GM19238 (cell line): ENCODE results near the gene FABP7.
"Not testable (repeated sequence)": the region's sequence is repeated elsewhere in the genome, so short reads cannot be mapped to it uniquely, and the experiment has no call there.

Experiments
- DNase-seq: peaks from one replicate; pipeline ENCODE4 v3.0.0; 2011; ENCODE audit warnings: low spot score; ENCODE audit not compliant: insufficient read length

Gene FABP7

GRCh38 chr6:122779667-122780066 is at the start of gene FABP7:
TSS of gene FABP7 (plus strand) at chr6:122779716. CDS start at chr6:122779795, 79 bp downstream.
- no peak for DNase-seq

- no peak for DNase-seq
Measured at GRCh38 chr6:122730334-122730733, 49.2 kb upstream of the FABP7 start.

GRCh38 chr6:122730775-122731386 is 48.6 kb upstream of the FABP7 start:
- DNase-seq, result no peak

- no peak for DNase-seq
Measured at GRCh38 chr6:122733259-122733658, 46.3 kb upstream of the FABP7 start.

GRCh38 chr6:122734529-122735395 is 44.8 kb upstream of the FABP7 start:
- DNase-seq, result no peak

GRCh38 chr6:122735582-122735981 is 43.9 kb upstream of the FABP7 start:
- no peak for DNase-seq

- DNase-seq, result no peak
Measured at GRCh38 chr6:122736163-122736562, 43.4 kb upstream of the FABP7 start.

- no peak for DNase-seq
Measured at GRCh38 chr6:122736616-122737015, 42.9 kb upstream of the FABP7 start.

GRCh38 chr6:122740091-122740490 is 39.4 kb upstream of the FABP7 start:
- DNase-seq, result no peak

GRCh38 chr6:122740936-122741335 is 38.6 kb upstream of the FABP7 start:
- no peak for DNase-seq

- not testable (repeated sequence) for DNase-seq
Measured at GRCh38 chr6:122744247-122744646, 35.3 kb upstream of the FABP7 start.

GRCh38 chr6:122744856-122745255 is 34.7 kb upstream of the FABP7 start:
- not testable (repeated sequence) for DNase-seq

GRCh38 chr6:122746688-122747087 is 32.8 kb upstream of the FABP7 start:
- no peak for DNase-seq

- no peak for DNase-seq
Measured at GRCh38 chr6:122747573-122747972, 31.9 kb upstream of the FABP7 start.

GRCh38 chr6:122748945-122749344 is 30.6 kb upstream of the FABP7 start:
- DNase-seq, result not testable (repeated sequence)

- DNase-seq, result no peak
Measured at GRCh38 chr6:122749451-122750050, 30.0 kb upstream of the FABP7 start.

- peak; percentile 6 for DNase-seq
Measured at GRCh38 chr6:122751326-122751725, 28.2 kb upstream of the FABP7 start.

- no peak for DNase-seq
Measured at GRCh38 chr6:122752459-122752858, 27.1 kb upstream of the FABP7 start.

GRCh38 chr6:122753000-122753687 is 26.4 kb upstream of the FABP7 start:
- DNase-seq, result no peak

- no peak for DNase-seq
Measured at GRCh38 chr6:122753688-122754056, 25.8 kb upstream of the FABP7 start.

GRCh38 chr6:122754191-122754731 is 25.3 kb upstream of the FABP7 start:
- DNase-seq, result no peak

- DNase-seq, result no peak
Measured at GRCh38 chr6:122755901-122756300, 23.6 kb upstream of the FABP7 start.
